Activated gamma-delta T cell (primary cell): ENCODE measurements around the gene SMIM5.

Source experiments
- DNase-seq: peaks from one replicate; lab custom pipeline; 2025; lab: John Stamatoyannopoulos, UW

SMIM5 gene

DNA sequence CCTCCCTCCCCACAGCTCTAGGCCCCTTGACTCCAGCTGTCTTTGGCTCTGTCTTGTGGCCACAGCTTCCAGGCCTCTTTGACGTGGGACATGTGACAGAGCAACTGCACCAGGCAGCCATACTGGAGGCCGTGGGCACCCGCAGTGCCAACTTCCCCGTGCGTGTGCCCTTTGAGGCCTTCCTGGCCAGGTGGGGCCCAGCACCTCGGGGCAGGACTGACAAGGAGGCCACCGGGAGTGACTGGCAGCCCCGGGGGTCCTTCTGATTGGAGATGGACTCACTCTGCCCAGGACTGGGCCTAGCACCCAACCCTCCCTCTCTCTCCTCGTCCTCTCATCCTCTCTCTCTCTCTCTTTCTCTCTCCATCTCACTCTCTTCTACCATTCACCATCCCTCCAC lies 30.1 kb upstream of the SMIM5 start:
- DNase-seq, result no peak

DNA sequence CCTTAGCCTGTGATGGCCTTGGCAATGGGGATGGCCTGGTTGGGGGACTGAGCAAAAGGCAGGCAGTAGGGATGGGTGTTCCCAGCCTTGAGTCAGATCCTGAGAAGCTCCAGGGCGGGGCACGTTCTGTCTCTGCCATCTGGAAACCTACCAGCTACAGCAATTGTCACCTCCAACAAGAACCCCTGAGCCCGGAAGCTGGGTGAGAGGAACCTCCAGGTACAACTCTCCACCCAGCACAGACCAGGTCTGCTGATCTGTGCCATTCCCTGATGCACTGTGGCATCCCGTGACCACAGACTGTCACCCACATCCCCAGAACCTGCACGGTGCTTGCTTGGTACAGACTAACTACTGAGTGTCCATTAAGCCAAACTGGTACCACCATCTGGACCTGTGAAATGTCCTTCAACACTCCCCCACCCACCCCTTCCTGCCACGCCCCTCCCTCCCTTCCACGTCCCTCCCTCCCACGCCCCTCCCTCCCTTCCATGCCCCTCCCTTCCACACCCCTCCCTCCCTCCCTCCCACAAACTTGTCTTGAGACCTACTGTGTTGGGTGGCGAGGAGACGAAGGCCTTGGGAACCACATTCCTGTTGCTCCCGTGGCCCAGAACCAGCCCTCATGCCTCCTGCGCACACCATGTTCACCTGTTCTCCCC lies 29.1 kb upstream of the SMIM5 start:
- DNase-seq, result no peak

DNA sequence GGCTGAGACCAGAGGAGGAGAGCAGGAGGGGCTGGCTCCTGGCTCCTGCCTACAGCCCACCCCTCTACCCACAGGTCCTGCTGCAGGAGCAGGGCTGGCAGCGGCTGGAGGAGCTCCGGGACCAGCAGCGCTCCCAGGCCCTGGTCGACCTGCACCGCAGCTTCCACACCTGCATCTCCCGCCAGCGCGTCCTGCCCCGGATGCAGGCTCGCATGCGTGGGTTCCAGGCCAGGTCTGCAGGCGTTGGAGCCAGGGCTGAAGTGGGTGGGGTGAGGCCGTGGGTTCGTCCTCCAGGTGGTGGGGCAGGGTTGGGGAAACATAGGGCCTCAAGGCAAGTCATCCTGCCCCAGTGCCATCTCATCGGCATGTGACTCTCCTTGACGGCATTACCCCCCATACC lies 27.4 kb upstream of the SMIM5 start:
- no peak for DNase-seq

DNA sequence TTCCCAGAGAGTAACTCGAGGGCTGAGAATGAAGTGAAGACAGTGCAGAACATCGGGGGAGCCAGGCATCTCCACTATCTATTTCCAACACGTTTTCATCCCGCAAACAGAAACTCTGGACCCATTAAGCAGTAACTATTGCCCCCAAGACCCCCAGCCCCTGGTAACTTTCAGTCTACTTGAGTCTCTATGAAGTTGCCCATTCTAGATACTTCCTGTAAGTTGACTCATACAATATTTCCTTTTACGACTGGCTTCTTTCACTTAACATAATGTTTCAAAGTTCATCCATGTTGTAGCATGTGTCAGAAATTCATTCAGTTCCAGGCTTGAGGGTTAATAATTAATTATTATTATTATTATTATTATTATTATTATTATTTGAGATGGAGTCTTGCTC lies 26.1 kb upstream of the SMIM5 start:
- no peak for DNase-seq

DNA sequence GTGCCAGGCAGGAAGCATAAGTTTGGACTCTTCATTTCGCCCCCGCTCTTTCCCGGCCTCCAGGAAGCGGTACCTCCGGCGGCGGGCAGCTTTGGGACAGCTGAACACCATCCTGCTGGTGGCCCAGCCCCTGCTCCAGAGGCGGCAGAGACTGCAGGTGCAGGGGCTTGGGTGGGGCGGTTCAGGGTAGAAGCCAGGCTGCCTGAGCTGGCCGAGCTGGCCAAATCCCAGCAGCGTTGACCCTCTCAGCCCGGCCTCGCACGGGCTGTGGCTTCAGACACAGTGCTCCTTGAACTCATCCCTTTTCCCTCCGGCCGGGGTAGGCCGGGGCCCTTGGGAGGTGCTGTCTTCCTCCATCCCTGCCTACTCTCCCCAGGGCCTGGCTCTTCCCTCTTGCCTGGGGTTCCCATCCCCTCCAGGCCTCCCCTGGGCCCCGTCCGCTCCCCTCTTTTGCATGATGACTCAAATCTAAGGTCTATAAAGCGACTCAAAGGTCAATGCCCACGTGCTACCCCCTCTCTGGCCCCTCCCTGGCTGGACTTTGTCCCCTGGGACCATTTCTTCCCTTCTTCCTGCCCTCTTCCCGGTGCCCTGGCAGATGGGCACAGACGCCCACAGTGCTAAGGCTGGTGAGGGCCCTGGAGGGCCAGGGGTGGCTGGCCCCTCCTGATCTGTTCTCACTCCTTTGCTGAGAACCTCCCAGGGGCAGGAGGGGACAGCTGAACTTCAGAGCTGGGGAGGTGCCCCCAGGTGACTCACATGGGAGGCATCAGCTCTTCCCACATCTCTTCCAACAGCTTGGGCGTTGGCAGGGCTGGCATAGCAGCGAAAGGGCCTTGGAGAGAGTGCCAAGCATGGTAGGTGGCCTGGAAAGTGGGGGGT lies 22.9 kb upstream of the SMIM5 start:
- DNase-seq, result no peak

DNA sequence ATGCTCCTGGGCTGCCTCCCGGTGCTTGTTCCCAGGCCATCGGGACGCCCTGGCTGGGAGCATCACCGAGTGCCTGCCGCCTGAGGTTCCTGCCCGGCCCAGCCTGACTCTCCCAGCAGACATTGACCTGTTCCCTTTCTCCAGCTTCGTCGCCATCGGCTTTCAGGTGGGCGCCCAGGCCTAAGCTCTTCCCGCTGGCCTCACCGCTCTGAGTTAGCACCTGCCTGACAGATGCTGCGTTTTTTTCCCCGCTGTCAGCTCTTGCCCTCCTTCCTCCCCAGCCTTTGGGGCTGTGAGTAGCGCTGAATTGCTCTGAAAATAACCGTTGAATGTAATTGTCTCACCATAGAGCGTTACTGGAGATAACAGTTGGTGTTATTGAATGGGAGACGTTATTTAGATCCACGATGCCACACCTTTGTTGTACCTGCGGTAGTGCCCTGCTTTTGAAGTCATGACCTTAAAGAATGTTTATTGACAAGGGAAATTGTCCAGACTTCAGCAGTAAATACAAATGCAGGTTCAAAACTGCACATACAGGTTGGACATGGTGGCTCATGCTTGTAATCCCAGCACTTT lies 21.3 kb upstream of the SMIM5 start:
- DNase-seq, result no peak

DNA sequence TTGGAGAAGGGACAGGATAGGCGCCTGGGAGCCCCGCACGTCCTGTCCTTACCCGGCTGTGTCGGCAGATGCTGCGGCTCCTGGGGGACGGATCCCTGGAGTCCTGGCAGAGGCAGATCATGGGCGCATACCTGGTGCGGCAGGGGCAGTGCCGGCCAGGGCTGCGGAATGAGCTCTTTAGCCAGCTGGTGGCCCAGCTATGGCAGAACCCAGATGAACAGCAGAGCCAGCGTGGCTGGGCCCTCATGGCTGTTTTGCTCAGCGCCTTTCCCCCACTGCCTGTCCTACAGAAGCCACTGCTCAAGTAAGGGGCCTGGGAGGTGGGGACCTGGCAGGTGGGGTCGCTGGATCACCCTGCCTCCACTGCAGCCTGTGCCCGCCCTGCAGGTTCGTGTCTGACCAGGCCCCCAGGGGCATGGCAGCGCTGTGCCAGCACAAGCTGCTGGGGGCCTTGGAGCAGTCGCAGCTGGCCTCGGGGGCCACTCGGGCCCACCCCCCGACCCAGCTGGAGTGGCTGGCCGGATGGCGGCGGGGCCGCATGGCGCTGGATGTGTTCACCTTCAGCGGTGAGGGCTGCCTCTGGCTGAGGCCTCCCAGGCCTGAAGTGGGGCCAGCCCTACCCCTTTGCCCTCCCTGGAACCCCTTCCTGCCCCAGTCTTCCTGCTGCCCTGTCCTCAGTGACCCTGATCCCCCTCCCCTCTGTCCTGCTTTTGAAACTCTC lies 20.2 kb upstream of the SMIM5 start:
- no peak for DNase-seq

DNA sequence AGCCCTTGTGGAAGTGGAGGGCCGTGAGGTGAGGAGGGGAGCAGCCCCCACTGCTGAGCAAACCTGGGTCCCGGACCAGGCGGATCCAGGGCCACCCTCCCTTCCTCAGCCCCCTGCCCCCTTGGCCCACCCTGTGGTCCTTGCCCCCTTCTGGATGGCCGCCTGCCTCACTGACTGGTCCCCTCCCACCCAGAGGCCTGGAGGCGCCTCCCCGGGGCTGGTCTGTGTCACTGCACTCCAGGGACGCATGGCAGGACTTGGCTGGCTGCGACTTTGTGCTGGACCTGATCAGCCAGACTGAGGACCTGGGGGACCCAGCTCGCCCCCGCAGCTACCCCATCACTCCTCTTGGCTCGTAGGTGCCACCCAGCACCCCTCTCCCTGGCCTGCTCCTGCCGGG lies 19.2 kb upstream of the SMIM5 start:
- DNase-seq, result no peak

DNA sequence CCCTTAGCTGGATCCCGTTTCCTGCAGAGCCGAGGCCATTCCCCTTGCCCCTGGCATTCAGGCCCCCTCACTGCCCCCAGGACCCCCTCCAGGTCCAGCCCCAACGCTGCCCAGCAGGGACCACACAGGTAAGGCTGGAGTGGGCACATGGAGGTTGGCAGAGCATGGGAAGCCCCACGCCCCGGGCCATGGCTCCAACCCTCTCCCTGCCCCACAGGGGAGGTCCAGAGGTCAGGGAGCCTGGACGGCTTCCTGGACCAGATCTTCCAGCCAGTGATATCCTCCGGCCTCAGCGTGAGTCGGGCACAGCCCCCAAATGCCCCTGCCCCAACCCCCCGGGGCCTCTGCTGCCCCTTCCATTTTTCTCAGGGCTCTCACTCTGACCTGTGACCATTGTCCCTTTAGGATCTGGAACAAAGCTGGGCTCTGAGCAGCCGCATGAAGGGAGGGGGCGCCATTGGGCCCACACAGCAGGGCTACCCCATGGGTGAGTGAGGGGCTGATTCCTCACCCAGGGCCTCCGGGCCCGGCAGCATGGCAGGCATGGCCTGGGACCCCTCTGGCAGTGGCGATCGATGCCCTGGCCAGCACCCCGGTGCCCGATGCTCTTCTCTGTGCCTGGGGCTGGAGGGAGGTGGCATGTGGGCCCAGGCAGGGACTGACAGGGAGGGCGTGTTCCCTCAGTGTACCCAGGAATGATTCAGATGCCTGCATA lies 18.5 kb upstream of the SMIM5 start:
- no peak for DNase-seq

DNA sequence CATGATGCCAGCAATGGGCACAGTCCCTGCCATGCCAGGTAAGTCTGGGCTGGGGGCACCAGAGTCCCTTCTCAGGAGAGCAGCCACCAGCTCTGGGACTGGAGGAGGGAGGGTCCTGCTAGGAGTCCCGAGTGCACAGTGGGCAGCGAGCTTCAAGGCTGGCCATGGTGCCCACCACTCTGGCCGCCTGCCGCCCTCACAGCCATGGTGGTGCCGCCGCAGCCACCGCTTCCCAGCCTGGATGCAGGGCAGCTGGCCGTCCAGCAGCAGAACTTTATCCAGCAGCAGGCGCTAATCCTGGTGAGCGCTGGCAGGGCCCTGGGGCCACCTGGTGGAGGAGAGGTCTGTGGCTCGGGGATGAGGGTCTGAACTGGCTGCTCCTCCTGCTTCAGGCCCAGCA lies 17.9 kb upstream of the SMIM5 start:
- DNase-seq, result no peak

DNA sequence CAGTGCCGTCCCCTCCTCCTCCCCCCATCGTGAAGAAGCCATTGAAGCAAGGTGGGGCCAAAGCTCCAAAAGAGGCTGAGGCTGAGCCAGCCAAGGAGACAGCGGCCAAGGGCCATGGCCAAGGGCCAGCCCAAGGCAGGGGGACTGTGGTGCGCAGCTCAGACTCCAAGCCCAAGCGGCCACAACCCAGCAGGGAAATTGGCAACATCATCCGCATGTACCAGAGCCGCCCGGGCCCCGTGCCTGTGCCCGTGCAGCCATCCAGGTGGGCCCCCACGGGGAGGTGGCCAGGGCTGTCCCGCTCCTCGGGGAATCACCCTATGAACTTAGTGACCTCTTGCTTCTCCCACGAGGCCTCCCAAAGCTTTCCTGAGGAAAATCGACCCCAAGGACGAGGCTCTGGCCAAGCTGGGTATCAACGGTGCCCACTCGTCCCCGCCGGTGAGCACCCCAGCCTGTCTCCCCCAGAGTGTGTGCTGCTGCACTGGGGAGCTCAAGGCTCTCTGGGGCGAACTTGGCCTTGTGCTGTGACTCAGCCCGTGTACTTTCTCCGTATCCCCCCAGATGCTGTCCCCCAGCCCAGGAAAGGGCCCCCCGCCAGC lies 16.6 kb upstream of the SMIM5 start:
- no peak for DNase-seq

DNA sequence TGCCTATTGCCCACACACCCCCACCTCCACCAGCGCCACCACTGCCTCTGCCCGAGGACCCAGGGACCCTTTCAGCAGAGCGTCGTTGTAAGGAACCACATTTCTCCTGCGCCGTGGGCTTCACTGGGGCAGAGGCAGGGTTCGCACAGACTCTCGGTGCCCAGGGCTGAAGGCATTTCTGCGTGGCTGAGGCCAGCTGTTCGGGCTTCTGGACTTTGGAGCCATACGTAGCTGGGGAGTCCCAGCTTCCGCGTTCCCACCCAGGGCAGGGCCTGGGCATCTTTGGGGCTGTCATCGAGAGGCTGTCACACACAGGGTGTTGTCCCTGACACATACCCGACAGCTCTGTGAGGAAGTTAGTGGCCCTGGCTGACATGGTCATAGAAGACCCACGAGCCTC lies 16.0 kb upstream of the SMIM5 start:
- no peak for DNase-seq

DNA sequence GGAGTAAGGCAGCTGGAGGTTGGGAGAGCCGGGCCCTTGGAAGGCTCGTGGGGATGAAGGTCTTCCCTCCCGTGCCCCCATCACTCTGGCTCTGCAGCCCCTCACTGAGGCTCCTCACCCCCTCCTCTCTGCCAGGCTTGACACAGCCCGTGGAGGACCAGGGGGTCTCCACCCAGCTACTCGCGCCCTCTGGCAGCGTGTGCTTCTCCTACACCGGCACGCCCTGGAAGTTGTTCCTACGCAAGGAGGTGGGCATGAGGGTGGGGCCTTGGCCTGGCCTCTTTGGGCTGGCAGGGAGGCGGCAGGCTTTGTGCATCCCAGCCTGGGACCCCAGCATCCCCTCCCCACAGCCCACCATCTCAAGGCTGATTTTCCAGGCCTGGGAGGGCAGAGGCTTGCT lies 15.6 kb upstream of the SMIM5 start:
- DNase-seq, result no peak

DNA sequence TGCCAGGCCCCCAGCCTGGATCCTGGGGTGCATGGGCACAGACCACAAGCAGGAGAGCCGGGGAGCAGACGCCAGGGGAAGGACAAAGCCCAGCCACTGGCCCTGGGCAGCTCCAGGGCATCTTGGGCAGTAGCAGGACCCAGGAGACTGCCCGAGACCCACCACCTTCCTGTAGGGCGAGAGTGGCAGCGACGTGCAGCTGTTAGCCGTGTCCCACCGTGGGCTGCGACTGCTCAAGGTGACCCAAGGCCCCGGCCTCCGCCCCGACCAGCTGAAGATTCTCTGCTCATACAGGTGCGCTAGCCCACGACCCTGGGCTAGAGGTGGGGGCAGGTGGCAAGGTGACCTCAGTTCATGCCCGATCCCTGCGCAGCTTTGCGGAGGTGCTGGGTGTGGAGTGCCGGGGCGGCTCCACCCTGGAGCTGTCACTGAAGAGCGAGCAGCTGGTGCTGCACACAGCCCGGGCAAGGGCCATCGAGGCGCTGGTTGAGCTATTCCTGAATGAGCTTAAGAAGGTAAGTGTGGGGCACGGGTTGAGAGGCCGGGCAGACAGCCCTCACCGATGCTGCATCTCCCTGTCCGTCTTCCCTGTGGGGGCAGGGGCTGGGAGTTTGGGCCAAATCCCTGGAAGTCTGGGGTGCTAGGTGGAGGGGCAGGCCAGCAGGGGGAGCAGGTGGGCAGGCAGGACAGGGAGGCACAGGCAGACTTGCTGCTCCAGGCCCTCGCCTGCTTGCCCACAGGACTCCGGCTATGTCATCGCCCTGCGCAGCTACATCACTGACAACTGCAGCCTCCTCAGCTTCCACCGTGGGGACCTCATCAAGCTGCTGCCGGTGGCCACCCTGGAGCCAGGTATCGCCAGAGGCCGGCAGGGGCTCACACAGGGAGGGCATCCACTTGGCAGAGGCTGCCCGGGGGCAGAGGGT lies 13.5 kb upstream of the SMIM5 start:
- no peak for DNase-seq

DNA sequence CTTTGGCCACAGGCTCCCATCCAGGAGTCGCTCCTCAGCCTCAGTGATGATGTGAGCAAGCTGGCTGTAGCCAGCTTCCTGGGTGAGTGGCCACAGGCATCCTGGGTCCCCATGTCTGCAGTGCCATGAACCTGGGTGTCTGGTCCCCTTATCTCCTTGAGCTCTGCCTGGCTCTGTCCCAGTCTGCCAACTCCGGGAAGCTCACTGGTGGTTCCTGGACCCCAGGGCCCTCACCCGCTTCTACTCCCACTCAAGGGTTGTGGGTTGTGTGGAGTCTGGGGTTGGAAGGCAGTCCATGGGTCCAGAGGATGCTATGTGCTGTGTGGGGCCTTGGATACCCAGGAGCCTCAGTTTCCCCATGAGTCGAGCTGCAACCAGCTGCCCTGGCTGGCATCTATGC lies 11.7 kb upstream of the SMIM5 start:
- DNase-seq, result no peak

DNA sequence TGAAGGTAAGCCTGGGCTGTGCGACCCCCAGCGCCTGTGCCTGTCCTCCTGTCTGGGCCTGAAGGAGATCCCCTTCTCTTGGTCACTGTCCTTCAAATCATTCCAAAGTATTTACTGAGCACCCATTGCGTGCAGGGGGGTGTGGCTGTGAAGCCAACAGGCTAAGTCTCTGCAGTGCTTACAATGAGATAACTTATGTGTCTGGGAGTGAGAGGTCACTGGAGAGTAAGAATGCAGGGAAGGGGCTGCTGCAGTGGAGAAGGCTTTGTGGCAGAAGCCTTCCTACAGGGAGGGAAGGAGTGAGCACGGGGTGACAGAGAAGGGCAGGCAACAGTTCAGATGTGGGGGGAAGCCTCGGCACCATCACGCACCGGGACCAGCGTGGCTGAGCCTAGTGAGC lies 11.2 kb upstream of the SMIM5 start:
- DNase-seq, result no peak

DNA sequence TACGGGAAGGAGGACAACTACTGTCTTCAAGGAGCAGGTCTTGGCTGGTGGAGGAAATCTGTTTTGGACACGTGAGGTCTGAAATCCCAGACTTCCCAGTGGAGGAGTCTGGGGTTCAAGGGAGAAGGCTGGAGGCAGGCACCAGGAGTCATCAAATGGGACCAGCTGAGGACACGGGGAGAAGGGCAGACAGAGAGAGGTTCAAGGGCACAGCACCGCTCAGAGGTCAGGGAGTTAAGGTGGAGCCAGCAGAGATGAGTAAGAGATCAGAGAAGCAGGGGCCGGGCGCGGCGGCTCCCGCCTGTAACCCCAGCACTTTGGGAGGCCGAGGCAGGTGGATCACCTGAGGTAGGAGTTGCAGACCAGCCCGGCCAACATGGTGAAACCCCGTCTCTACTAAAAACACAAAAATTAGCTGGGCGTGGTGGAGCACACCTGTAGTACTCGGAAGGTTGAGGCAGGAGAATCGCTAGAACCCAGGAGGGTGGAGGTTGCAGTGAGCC lies 10.4 kb upstream of the SMIM5 start:
- DNase-seq, result no peak

DNA sequence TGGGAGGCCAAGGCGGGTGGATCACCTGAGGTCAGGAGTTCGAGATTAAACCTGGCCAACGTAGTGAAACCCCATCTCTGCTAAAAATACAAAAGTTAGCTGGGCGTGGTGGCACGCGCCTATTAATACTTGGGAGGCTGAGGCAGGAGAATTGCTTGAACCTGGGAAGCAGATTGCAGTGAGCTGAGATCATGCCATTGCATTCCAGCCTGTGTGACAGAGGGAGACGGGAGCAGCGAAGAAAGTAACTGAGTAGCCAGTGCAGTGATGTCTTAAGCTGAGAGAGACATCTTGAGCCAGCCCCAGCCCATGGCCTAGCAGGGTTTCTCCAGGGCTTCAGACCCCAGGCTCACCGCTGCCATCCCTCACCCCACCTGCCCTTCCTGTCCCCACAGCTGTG lies 9.8 kb upstream of the SMIM5 start:
- no peak for DNase-seq

DNA sequence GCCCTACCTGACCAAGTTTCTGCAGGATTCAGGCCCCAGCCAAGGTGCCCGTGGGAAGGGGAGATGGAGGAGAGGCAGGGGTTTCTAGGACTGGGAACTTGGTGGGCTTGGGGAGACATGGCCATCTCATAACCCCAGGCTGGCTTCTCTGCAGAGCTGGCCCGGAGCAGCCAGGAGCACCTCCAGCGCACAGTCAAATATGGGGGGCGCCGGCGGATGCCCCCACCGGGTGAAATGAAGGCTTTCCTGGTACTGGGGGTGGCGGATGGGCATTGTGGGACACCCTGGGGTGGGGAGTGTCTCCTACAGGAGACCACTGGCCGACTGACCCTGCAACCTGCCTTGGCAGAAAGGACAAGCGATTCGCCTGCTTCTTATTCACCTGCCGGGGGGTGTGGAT lies 9.2 kb upstream of the SMIM5 start:
- DNase-seq, result no peak

DNA sequence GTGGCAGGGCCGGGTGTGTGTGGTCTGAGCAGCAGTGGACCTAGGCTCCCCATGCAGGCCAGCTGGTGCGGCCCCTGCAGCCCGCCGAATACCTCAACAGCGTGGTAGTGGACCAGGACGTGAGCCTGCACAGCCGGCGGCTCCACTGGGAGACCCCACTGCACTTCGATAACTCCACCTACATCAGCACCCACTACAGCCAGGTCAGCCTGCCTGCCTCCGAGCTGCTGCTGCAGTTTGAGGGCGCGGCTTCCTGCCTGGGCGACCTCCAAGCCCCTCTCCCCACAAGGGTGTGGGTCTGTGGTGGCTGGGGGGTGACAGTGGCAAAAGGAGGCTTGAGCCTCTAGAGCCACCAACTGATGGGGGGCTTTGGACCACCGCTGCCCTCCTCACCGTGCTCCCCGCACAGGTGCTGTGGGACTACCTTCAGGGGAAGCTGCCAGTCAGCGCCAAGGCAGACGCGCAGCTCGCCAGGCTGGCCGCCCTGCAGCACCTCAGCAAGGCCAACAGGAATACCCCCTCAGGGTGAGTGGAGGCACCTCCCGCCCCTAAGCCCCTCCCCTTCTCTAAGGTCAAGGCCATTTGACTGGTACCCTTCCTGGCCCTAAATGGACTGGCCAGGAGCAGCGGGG lies 8.4 kb upstream of the SMIM5 start:
- no peak for DNase-seq
